ENCODE results near the gene THSD7A.

Gene THSD7A

GRCh38 chr7:11416641-11417458 lies 415.1 kb downstream of the THSD7A start:
- H3K36me3 Mint-ChIP-seq (ENCODE audit: low read depth) = peaks cover 66% of the 10 kb centered on the region

GRCh38 chr7:11415101-11415500 lies 416.9 kb downstream of the THSD7A start:
- Mint-ChIP-seq H3K4me1 (peaks cover 16% of the 10 kb centered on the region), H3K9me3 (peaks cover 14% of the 10 kb centered on the region), H3K4me3 (no peak overlapping the region), H3K27ac (no peak overlapping the region), H3K27me3 (ENCODE audit: low read depth) (no peaks in the 10 kb centered on the region), H3K36me3 (ENCODE audit: low read depth) (peaks cover 60% of the 10 kb centered on the region)
- TF ChIP-seq CTCF (IDR thresholded peaks at IDR 0.05; ENCODE audit: unreplicated experiment in 3 of 3) = no peak

More at GRCh38 chr7:11416641-11417458, 415.1 kb downstream of the THSD7A start:
- Mint-ChIP-seq H3K4me1 (peaks cover 6% of the 10 kb centered on the region), H3K4me3 (no peak overlapping the region), H3K27me3 (ENCODE audit: low read depth) (no peaks in the 10 kb centered on the region), H3K9me3 (peaks cover 21% of the 10 kb centered on the region), H3K27ac (no peak overlapping the region)
- no peak for TF ChIP-seq CTCF (IDR thresholded peaks at IDR 0.05; ENCODE audit: unreplicated experiment in 3 of 3)

DNA sequence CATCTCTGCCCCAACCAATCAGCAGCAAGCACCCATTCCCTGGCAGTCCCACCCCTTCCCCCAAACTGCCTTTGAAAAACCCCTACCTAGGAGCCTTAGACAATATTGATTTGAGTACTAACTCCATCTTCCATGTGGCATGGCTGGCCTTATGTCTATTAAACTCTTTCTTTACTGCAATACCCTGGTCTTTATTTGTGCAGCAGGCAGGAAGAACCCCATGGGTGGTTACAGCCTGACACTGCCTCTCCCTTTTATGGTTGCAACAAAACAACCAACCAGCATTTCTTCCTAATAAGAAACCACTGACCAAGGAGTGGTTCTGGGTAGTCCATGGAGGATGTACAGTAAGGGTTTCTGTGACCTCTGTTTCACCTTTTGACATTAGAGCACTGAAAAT lies 418.1 kb downstream of the THSD7A start:
- H3K9me3 Mint-ChIP-seq = peaks cover 8% of the 10 kb centered on the region
- H3K27ac Mint-ChIP-seq = no peak overlapping the region
- H3K4me3 Mint-ChIP-seq = no peak overlapping the region
- peaks cover 16% of the 10 kb centered on the region for H3K4me1 Mint-ChIP-seq
- no peaks in the 10 kb centered on the region for H3K27me3 Mint-ChIP-seq (ENCODE audit: low read depth)
- peaks cover 49% of the 10 kb centered on the region for H3K36me3 Mint-ChIP-seq (ENCODE audit: low read depth)
- no peak for TF ChIP-seq CTCF (IDR thresholded peaks at IDR 0.05; ENCODE audit: unreplicated experiment in 3 of 3)

- TF ChIP-seq CTCF (IDR thresholded peaks at IDR 0.05; ENCODE audit: unreplicated experiment in 3 of 3) = no peak
- Mint-ChIP-seq H3K27ac (no peak overlapping the region), H3K36me3 (ENCODE audit: low read depth) (peaks cover 44% of the 10 kb centered on the region), H3K9me3 (peaks cover 8% of the 10 kb centered on the region), H3K27me3 (ENCODE audit: low read depth) (no peaks in the 10 kb centered on the region), H3K4me1 (peaks cover 15% of the 10 kb centered on the region), H3K4me3 (no peak overlapping the region)
These were observed 420.0 kb downstream of the THSD7A start for GRCh38 chr7:11412036-11412435.

DNA sequence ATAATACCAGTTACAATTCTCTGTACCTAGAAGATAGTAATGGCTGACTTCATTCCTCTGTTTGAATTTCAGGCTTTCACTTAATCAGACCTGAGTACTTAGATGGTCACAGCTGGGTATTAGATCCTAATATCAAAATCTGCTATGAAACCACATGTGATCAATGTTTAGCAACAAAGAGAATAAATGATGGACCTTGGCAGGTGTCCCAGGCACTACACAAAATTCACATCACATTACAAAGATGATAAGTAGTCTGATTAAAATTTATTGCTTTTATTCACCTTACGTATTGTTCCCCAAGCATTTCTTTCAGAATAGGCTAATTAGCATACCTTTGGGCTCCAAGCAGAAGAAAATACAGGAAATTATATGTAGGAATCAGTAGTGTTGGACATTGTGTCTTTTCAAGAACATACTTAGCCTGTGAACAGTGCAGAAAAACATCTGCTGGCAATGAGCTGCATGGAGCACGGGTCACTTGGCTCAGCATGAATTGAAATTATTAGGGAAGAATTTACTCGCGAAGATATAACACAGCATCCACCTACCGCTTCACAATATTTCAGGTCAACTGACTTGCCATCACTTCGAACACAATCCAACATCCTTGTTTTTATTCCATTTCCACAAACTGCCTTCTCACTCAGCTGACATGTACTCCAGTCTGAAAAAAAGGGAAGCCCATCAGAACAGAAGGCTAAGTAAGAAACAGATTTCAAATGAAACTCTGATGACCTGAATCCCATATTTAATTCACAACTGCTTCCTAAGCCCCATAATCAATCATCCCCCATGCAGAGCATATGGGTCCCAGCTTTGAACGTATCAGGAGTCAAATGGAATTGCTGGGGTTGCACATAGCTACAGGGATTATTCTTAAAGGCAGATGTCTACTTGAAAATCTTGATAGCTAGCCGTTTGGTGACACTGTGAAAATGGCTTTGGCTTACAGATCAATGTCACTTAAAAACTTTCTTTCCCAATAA lies 421.0 kb downstream of the THSD7A start:
- H3K27ac Mint-ChIP-seq = no peak overlapping the region
- no peaks in the 10 kb centered on the region for H3K27me3 Mint-ChIP-seq (ENCODE audit: low read depth)
- no peak for TF ChIP-seq CTCF (IDR thresholded peaks at IDR 0.05; ENCODE audit: unreplicated experiment in 3 of 3)
- H3K4me1 Mint-ChIP-seq = peaks cover 10% of the 10 kb centered on the region
- no peak overlapping the region for H3K4me3 Mint-ChIP-seq
- peaks cover 47% of the 10 kb centered on the region for H3K36me3 Mint-ChIP-seq (ENCODE audit: low read depth)
- peaks cover 8% of the 10 kb centered on the region for H3K9me3 Mint-ChIP-seq
